BLaER1 treated with 17β-estradiol and CSF1 and Interleukin-3, amounts not matched to agents 10 nM and 100 nM (cell line): ENCODE measurements around the gene FDXR.

ENCODE experiments used
- H3K27ac ChIP-seq, 11 experiments: shearing (Covaris generic); formaldehyde crosslinking; 2 replicates each; pipeline ENCODE4 v1.8.1; 2022
- H3K27me3 ChIP-seq, 11 experiments: shearing (Covaris generic); formaldehyde crosslinking; 2 replicates each; pipeline ENCODE4 v1.8.1; 2022
- H3K36me3 ChIP-seq, 11 experiments: shearing (Covaris generic); formaldehyde crosslinking; 2 replicates each; pipeline ENCODE4 v1.8.1; 2022
- H3K4me1 ChIP-seq, 10 experiments: shearing (Covaris generic); formaldehyde crosslinking; 2 replicates each; pipeline ENCODE4 v1.8.1; 2022
- H3K4me2 ChIP-seq, 11 experiments: shearing (Covaris generic); formaldehyde crosslinking; 2 replicates each; pipeline ENCODE4 v1.8.1; 2022
- H3K4me3 ChIP-seq, 10 experiments: shearing (Covaris generic); formaldehyde crosslinking; 2 replicates each; pipeline ENCODE4 v1.8.1; 2022
- H3K9ac ChIP-seq, 11 experiments: shearing (Covaris generic); formaldehyde crosslinking; 2 replicates each; pipeline ENCODE4 v1.8.1; 2022
- H3K9me3 ChIP-seq, 11 experiments: shearing (Covaris generic); formaldehyde crosslinking; replicated peaks in 1 of 11; 2 replicates each; pipeline ENCODE4 v1.8.1; 2022
- H4K20me1 ChIP-seq, 11 experiments: shearing (Covaris generic); formaldehyde crosslinking; 2 replicates each; pipeline ENCODE4 v1.8.1; 2022
- Cebpa-rat ChIP-seq, 11 experiments: shearing (Covaris generic); IDR thresholded peaks; 2 replicates each; pipeline ENCODE4 v1.8.1; 2022

The FDXR gene

GRCh38 chr17:74851612-74852236, 21.1 kb downstream of the FDXR start:
- no peak for TF ChIP-seq Cebpa-rat (IDR thresholded peaks at IDR 0.05)
- Histone ChIP-seq H3K4me3 (no peak overlapping the region), H3K4me1 (peaks cover 0 to 12% (median 2%) of the 10 kb centered on the region in 10 experiments; a peak in 11 of 20 replicates), H3K27ac (no peak overlapping the region), H3K4me2 (no peak overlapping the region), H4K20me1 (peaks cover 0 to 60% (median under 1%) of the 10 kb centered on the region in 11 experiments; a peak in 7 of 22 replicates), H3K27me3 (peaks cover 40 to 62% (median 49%) of the 10 kb centered on the region in 11 experiments), H3K9me3 (no peaks in the 10 kb centered on the region), H3K36me3 (no peaks in the 10 kb centered on the region), H3K9ac (no peak overlapping the region)

GRCh38 chr17:74850914-74851313, 21.9 kb downstream of the FDXR start:
- Histone ChIP-seq H3K36me3 (no peaks in the 10 kb centered on the region), H3K27ac (no peak overlapping the region), H3K4me3 (no peak overlapping the region), H3K9ac (no peak overlapping the region), H3K4me1 (peaks cover 0 to 8% (median 0%) of the 10 kb centered on the region in 10 experiments; a peak in 3 of 20 replicates), H3K9me3 (no peaks in the 10 kb centered on the region), H3K4me2 (no peak overlapping the region), H4K20me1 (peaks cover 0 to 59% (median 0%) of the 10 kb centered on the region in 11 experiments; a peak in 7 of 22 replicates), H3K27me3 (peaks cover 40 to 55% (median 47%) of the 10 kb centered on the region in 11 experiments)
- TF ChIP-seq Cebpa-rat (IDR thresholded peaks at IDR 0.05) = no peak

DNA sequence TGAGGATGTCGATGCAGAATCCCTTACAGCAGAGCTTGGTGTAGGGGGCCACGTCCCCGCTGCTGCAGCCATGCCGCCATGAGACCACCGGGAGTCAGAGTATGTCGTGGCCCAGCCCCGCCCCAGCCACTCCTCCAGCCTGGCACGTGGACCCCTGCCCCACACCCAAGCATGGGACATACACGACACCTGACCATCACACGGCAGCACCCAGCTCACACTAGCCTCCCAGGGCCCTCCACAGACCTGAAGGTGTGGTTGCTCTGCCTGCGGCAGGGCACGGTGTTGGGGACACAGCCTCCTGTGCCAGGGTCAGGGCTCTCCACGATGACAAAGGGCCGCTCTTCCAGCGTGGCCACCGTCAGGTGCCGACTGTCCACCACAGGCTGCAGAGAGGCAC, 22.5 kb downstream of the FDXR start:
- Histone ChIP-seq H3K4me2 (no peak overlapping the region), H3K36me3 (no peaks in the 10 kb centered on the region), H3K4me1 (peaks cover 0 to 8% (median 0%) of the 10 kb centered on the region in 10 experiments; a peak in 2 of 20 replicates), H4K20me1 (peaks cover 0 to 56% (median 0%) of the 10 kb centered on the region in 11 experiments; a peak in 7 of 22 replicates), H3K4me3 (no peak overlapping the region), H3K9ac (no peak overlapping the region), H3K27me3 (peaks cover 40 to 50% (median 45%) of the 10 kb centered on the region in 11 experiments), H3K9me3 (no peaks in the 10 kb centered on the region), H3K27ac (no peak overlapping the region)
- no peak for TF ChIP-seq Cebpa-rat (IDR thresholded peaks at IDR 0.05)

GRCh38 chr17:74848656-74849399, 24.0 kb downstream of the FDXR start:
- Histone ChIP-seq H3K27me3 (peaks cover 29 to 42% (median 35%) of the 10 kb centered on the region in 11 experiments), H3K36me3 (no peaks in the 10 kb centered on the region), H3K9ac (no peak overlapping the region), H3K4me3 (no peak overlapping the region), H4K20me1 (peaks cover 0 to 53% (median 0%) of the 10 kb centered on the region in 11 experiments; a peak in 8 of 22 replicates), H3K4me2 (no peak overlapping the region), H3K4me1 (peaks cover 0 to 13% (median 5%) of the 10 kb centered on the region in 10 experiments; a peak in 6 of 20 replicates), H3K9me3 (no peaks in the 10 kb centered on the region), H3K27ac (no peak overlapping the region)
- TF ChIP-seq Cebpa-rat (IDR thresholded peaks at IDR 0.05) = no peak

DNA sequence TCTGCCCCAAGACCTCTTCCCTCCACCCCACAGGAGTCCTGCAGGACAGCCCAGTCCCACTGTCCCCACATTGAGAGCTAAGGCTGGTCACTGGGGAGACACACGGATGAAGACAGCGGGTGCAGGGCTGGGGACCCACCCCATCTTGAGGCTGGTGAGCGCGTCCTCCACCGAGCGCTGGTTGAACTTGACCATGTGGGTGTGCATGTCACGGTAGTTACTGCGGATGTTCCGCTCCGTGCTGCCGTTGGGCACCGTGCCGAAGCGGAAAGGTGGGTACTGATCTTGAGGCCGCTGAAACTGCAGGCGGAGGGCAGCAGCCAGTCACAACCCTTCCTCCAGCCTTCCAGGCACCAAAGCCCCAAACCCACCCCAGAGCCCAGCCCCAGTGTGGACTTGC, 26.2 kb downstream of the FDXR start:
- Histone ChIP-seq H3K4me2 (no peak overlapping the region), H3K4me3 (no peak overlapping the region), H4K20me1 (peaks cover 0 to 66% (median 13%) of the 10 kb centered on the region in 11 experiments; a peak in 18 of 22 replicates), H3K36me3 (no peaks in the 10 kb centered on the region), H3K9me3 (no peaks in the 10 kb centered on the region), H3K27ac (no peak overlapping the region), H3K27me3 (peaks cover 24 to 41% (median 33%) of the 10 kb centered on the region in 11 experiments), H3K9ac (no peak overlapping the region), H3K4me1 (peaks cover 13 to 21% (median 17%) of the 10 kb centered on the region in 10 experiments)
- no peak for TF ChIP-seq Cebpa-rat (IDR thresholded peaks at IDR 0.05)

- no peak for TF ChIP-seq Cebpa-rat (IDR thresholded peaks at IDR 0.05)
- no peak overlapping the region for H3K27ac ChIP-seq
- H3K27me3 ChIP-seq = peaks cover 17 to 29% (median 23%) of the 10 kb centered on the region in 11 experiments
- peaks cover 0 to 11% (median 8%) of the 10 kb centered on the region in 11 experiments; a peak in 10 of 22 replicates for H3K36me3 ChIP-seq
- H3K4me3 ChIP-seq = no peak overlapping the region
- no peak overlapping the region for H3K9ac ChIP-seq
- H4K20me1 ChIP-seq = peaks cover 0 to 78% (median 37%) of the 10 kb centered on the region in 11 experiments; a peak in 18 of 22 replicates
- no peaks in the 10 kb centered on the region for H3K9me3 ChIP-seq
- no peak overlapping the region for H3K4me2 ChIP-seq
- peaks cover 46 to 55% (median 50%) of the 10 kb centered on the region in 10 experiments for H3K4me1 ChIP-seq
Observed at GRCh38 chr17:74843352-74843627, 29.5 kb downstream of the FDXR start.

DNA sequence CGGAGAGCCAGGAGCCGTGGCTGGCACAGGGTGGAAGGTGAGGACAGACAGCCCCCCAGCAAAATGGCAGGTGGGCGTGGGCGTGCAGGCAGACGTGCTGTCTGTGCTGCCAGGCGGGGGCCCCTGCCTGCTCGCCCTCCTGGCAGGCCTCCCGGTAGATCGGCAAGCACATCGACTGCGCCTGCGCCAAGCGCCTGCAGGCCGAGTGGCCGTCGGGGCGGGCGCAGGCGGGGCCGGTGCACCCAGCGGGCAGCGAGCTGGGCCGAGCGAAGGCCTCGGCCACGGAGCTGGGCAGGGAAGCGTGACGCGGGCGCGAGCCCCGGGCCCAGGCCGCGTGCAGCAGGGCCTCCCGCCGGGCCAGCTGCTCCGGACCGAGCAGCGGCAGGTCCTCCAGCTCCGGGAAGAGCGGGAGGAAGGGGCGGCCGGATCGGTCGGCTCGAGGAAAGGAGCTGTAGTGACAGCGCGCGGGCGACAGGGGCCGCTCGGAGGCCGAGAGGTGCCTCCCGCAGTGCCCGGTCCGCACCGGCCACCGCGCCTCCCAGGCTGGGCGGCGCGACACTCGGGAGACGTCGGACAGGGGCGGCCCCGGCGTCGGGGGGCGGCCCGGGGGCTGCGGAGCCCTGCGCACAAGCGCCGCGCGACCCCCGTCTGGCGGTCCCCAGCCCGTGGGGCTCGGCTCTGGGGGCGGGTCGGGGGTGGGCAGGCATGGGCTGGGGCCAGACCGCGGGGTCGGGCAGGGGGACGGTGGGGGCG, 30.0 kb downstream of the FDXR start:
- Histone ChIP-seq H3K4me2 (peak overlapping the region; percentile 90 to 97 (median 94)), H3K9ac (0 out of 22 replicates have a peak overlapping the region, but pooled peaks of 2 of the 11 experiments have one; percentile 5 to 8), H3K36me3 (peaks cover 0 to 17% (median 12%) of the 10 kb centered on the region in 11 experiments; a peak in 12 of 22 replicates), H4K20me1 (peaks cover 0 to 78% (median 42%) of the 10 kb centered on the region in 11 experiments; a peak in 19 of 22 replicates), H3K4me1 (peaks cover 46 to 60% (median 55%) of the 10 kb centered on the region in 10 experiments), H3K4me3 (peak overlapping the region in 5 of 10 experiments; percentile 2 to 47 (median 24); a peak in 5 of 20 replicates), H3K27ac (no peak overlapping the region), H3K9me3 (no peaks in the 10 kb centered on the region), H3K27me3 (peaks cover 17 to 29% (median 23%) of the 10 kb centered on the region in 11 experiments)
- no peak for TF ChIP-seq Cebpa-rat (IDR thresholded peaks at IDR 0.05)

GRCh38 chr17:74842146-74842598, 30.6 kb downstream of the FDXR start:
- H3K4me3 ChIP-seq = peak overlapping the region in 3 of 10 experiments; percentile 2 to 47 (median 36); a peak in 4 of 20 replicates

More at GRCh38 chr17:74842146-74842598, 30.6 kb downstream of the FDXR start:
- Histone ChIP-seq H3K4me1 (peaks cover 46 to 66% (median 61%) of the 10 kb centered on the region in 10 experiments), H4K20me1 (peaks cover 0 to 79% (median 48%) of the 10 kb centered on the region in 11 experiments; a peak in 19 of 22 replicates), H3K27ac (no peak overlapping the region), H3K9ac (peak overlapping the region in 1 of 11 experiments; percentile 0; a peak in 1 of 22 replicates), H3K4me2 (peak overlapping the region; percentile 90 to 97 (median 94)), H3K27me3 (peaks cover 17 to 29% (median 23%) of the 10 kb centered on the region in 11 experiments), H3K36me3 (peaks cover 0 to 23% (median 18%) of the 10 kb centered on the region in 11 experiments; a peak in 13 of 22 replicates), H3K9me3 (no peaks in the 10 kb centered on the region)
- TF ChIP-seq Cebpa-rat (IDR thresholded peaks at IDR 0.05) = no peak
